GM18507 (cell line): ENCODE measurements around the gene ADAMTS2.

ENCODE experiments used
- DNase-seq: peaks from one replicate; pipeline ENCODE4 v3.0.0; 2011; ENCODE audit warnings: low read depth; ENCODE audit not compliant: insufficient read length; ENCODE audit errors: extremely low spot score
- FAIRE-seq: peaks from 2 replicates; lab custom pipeline; 2011; peaks lifted over from hg19 to GRCh38; lab: Jason Lieb, UNC

Gene ADAMTS2

GRCh38 chr5:179125789-179126505 lies 219.3 kb downstream of the ADAMTS2 start:
- DNase-seq: no peak
- no peak for FAIRE-seq

DNA sequence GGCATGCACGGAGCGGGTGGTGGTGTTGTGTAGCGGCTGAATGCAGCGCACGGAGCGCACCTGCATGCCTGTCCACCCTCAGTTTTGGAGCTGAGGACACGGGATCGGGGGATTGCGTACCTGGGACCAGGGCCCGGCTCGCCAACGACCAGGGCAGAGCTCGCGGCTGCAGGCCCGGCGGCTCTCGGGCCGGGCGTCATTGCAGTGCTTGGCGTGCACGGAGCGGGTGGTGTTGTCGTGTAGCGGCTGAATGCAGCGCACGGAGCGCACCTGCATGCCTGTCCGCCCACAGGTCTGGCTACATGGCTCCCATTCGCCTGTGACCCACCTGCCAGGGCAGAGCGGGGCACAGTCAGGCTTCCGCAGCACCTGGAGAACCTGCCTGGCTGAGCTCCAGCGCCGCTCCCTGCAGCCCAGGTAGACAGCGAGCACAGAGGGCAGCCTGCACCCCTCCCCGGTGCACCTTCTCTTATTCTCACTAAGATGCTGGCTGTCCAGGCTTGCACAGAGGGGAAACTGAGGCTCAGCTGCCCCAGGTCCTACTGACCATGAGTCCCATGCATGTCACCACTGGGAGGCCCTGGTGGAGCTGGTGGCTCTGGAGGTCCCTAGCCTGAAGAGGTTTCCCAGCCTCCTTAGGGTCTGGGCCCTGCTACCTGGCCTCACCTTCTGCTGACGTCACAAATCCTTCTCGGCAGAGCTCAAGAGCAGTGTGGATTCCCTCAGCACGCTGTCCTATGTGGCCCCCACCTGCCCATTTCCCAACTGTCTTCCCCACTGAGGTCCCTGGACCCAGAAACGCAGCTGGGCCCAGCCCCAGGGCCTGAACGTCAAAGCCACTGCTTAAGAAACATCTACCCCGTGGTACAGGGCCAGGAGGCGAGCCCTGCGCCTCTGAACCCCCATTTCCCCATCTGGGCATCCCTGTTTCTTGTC lies 220.1 kb downstream of the ADAMTS2 start:
- FAIRE-seq: no peak

GRCh38 chr5:179124273-179124852 lies 220.9 kb downstream of the ADAMTS2 start:
- no peak for DNase-seq
- FAIRE-seq: no peak

More for the DNA sequence above, 220.1 kb downstream of the ADAMTS2 start:
- no peak for DNase-seq

GRCh38 chr5:179123491-179124272 lies 221.6 kb downstream of the ADAMTS2 start:
- DNase-seq: no peak
- no peak for FAIRE-seq

DNA sequence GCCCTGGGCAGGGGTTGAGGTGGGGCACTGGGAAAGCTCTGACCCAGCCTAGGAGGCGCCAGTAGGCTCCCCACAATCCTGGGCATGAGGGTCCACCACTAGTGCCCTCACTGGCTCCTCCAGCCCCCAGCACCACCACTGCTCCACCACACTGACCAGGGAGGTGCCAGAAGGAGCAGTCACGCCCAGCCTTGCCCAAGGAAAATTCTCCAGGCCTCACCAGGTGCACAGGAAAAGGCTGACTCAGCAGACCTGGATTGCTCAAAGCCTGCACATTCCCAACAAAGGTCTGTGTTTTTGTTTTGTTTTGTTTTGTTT lies 222.2 kb downstream of the ADAMTS2 start:
- FAIRE-seq (no peak), DNase-seq (no peak)

GRCh38 chr5:179122411-179123108 lies 222.7 kb downstream of the ADAMTS2 start:
- no peak for FAIRE-seq
- DNase-seq: no peak

- FAIRE-seq (no peak), DNase-seq (no peak)
Measured at GRCh38 chr5:179121667-179122111, 223.6 kb downstream of the ADAMTS2 start.

DNA sequence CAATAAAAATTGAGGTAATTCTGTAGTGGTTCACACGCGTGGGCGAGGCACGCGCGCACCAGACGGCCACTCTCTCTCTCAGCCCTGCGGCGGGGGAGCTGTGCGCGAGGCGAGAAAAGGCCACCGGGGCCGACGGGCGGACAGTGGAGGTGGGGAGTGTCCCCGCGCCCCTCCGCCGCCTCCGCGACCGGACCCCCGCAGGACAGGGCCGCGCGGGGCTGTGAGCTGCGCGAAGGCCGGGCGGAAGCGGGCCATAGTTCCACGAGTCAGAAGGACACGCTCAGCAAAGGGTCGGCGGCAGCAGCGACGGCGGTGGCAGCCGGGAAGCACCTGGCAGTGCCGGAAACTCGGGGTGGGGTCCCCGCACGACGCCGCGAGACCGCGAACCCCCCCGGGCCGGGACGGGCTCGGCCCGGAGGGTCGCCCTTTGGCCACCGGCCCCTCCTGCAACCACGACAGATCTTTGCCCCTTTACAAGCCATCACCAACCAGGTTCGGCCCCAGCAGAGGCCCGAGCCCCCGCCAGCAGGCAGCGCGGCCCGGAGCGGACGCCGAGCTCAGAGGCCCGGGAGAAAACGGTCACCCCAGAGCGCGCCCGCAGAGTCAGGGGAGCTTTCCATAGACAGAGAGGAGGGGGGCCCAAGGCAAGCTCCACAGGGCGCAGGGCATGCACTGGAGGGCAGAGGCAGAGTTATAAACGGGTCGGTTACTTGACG lies 224.2 kb downstream of the ADAMTS2 start:
- no peak for DNase-seq
- FAIRE-seq: no peak

- no peak for DNase-seq
- no peak for FAIRE-seq
Measured at GRCh38 chr5:179120421-179120861, 224.8 kb downstream of the ADAMTS2 start.

GRCh38 chr5:179119415-179120170 lies 225.7 kb downstream of the ADAMTS2 start:
- FAIRE-seq: no peak

GRCh38 chr5:179118756-179119414 lies 226.4 kb downstream of the ADAMTS2 start:
- DNase-seq (no peak), FAIRE-seq (no peak)

More at GRCh38 chr5:179119415-179120170, 225.7 kb downstream of the ADAMTS2 start:
- no peak for DNase-seq

GRCh38 chr5:179118338-179118737 lies 226.9 kb downstream of the ADAMTS2 start:
- DNase-seq: no peak
- no peak for FAIRE-seq

GRCh38 chr5:179115845-179116524 lies 229.3 kb downstream of the ADAMTS2 start:
- no peak for FAIRE-seq

DNA sequence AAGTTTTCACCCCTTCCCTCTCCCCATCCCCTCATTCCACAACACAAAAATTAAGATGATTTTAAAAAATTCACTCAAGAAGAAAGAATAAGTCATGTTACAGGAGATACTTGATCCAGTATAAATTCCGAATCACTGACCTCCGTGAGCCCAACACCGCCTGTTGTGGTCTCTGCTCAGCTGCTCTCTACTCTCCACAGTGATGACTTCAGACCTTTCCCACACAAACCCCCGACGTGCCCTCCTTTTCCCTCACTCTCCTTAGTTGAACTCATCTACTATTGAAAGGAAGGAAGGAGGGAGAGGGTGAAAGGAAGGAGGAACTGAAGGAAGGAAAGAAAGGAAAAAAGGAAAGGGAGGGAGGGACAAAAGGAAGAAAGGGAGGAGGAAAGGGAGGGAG lies 230.0 kb downstream of the ADAMTS2 start:
- FAIRE-seq (no peak), DNase-seq (no peak)

More at GRCh38 chr5:179115845-179116524, 229.3 kb downstream of the ADAMTS2 start:
- no peak for DNase-seq

GRCh38 chr5:179114756-179115155 lies 230.5 kb downstream of the ADAMTS2 start:
- DNase-seq: no peak
- no peak for FAIRE-seq

DNA sequence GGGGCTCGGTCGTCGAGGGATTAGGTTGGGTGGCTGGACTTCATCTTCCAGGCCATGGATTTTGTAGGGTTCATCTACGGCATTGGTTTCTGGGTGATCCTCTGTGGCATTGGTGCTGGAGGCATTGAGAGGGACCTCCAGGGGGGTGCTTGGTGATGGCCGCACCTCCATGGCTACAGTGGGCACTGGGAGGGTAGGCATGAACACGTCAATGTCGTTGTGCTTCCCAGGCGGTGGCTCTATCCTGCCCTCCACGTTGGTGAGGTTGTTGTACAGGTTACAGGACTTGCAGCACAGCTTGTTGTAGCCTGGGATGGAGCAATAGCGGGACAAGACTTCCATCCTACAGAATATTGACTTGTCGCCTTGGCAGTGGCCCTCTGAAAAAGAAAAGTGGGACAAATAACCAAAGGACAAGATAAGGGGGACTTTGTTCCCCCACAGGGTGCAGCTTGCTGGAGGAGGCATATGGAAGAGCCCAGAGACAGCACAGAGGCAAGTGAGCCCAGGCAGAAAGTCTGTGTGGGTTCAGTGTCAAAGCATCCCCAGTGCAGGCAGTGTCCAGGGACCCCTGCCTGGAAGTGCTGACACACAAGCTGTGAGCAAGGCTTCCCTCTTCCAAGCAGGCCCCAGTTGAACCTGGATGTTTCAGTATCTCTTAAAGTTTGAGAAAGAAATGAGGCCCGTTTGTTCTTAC lies 231.2 kb downstream of the ADAMTS2 start:
- no peak for FAIRE-seq

More for the DNA sequence above, 231.2 kb downstream of the ADAMTS2 start:
- no peak for DNase-seq
